HFFc6 (cell line): ENCODE results near the gene SYT7. TPM values are rescaled to one million over a fixed set of nuclear protein-coding genes. Genes with fewer than 3 reads are reported as not detected.

Experiments used
- DNase-seq: peaks from one replicate; pipeline ENCODE4 v3.0.0-alpha.2; 2018
- H3K27ac Mint-ChIP-seq: 2 replicates; pipeline ENCODE4 v1.8.0; 2020; ENCODE audit warnings: mild to moderate bottlenecking, mixed read lengths
- H3K27me3 Mint-ChIP-seq: 2 replicates; pipeline ENCODE4 v1.8.0; 2021; ENCODE audit warnings: mild to moderate bottlenecking, moderate library complexity, mixed read lengths; ENCODE audit not compliant: insufficient read depth
- H3K36me3 Mint-ChIP-seq: 2 replicates; pipeline ENCODE4 v1.8.0; 2021; ENCODE audit warnings: low read depth, mixed read lengths
- H3K4me1 Mint-ChIP-seq: 2 replicates; pipeline ENCODE4 v1.8.0; 2020; ENCODE audit warnings: low read depth, mixed read lengths
- H3K4me3 Mint-ChIP-seq: 2 replicates; pipeline ENCODE4 v1.8.0; 2020; ENCODE audit warnings: mild to moderate bottlenecking, moderate library complexity, mixed read lengths
- H3K9me3 Mint-ChIP-seq: 2 replicates; pipeline ENCODE4 v1.8.0; 2020; ENCODE audit warnings: mild to moderate bottlenecking, mixed read lengths
- total RNA-seq, 6 experiments: library from RNA; stranded (reverse); fragmentation: NEBNext Ultra II Directional; extraction: Animal tissue kit (Norgen Biotek cat#: 25700); gene quantifications; 2 replicates in 1 of 6; 3 replicates in 5 of 6; pipeline ENCODE4 v1.2.3, GENCODE V29; 2021
- TF ChIP-seq, protein P1 (sequence below): fragments of 200-600 bp; sonication (generic); IDR thresholded peaks from 2 replicates; pipeline ENCODE4 v1.5.0; 2021; ENCODE audit warnings: antibody characterized with exemption, mild to moderate bottlenecking

Gene SYT7
- total RNA-seq, 6 experiments from 2014 or later, result 0.05 to 0.21 (median 0.11) TPM; not detected in 3

GRCh38 chr11:61598374-61598773 lies 17.5 kb upstream of the SYT7 start:
- H3K36me3 Mint-ChIP-seq, result no peaks in the 10 kb centered on the region
- peaks cover 45% of the 10 kb centered on the region for H3K27me3 Mint-ChIP-seq

GRCh38 chr11:61596990-61597389 lies 16.1 kb upstream of the SYT7 start:
- H3K27me3 Mint-ChIP-seq, result peaks cover 52% of the 10 kb centered on the region
- DNase-seq, result no peak

More at GRCh38 chr11:61598374-61598773, 17.5 kb upstream of the SYT7 start:
- no peaks in the 10 kb centered on the region for H3K9me3 Mint-ChIP-seq
- no peak overlapping the region for H3K27ac Mint-ChIP-seq
- no peak for DNase-seq
- TF ChIP-seq, protein P1, sequence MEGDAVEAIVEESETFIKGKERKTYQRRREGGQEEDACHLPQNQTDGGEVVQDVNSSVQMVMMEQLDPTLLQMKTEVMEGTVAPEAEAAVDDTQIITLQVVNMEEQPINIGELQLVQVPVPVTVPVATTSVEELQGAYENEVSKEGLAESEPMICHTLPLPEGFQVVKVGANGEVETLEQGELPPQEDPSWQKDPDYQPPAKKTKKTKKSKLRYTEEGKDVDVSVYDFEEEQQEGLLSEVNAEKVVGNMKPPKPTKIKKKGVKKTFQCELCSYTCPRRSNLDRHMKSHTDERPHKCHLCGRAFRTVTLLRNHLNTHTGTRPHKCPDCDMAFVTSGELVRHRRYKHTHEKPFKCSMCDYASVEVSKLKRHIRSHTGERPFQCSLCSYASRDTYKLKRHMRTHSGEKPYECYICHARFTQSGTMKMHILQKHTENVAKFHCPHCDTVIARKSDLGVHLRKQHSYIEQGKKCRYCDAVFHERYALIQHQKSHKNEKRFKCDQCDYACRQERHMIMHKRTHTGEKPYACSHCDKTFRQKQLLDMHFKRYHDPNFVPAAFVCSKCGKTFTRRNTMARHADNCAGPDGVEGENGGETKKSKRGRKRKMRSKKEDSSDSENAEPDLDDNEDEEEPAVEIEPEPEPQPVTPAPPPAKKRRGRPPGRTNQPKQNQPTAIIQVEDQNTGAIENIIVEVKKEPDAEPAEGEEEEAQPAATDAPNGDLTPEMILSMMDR, result no peak
- no peak overlapping the region for H3K4me3 Mint-ChIP-seq
- H3K4me1 Mint-ChIP-seq, result peaks cover 21% of the 10 kb centered on the region

DNA sequence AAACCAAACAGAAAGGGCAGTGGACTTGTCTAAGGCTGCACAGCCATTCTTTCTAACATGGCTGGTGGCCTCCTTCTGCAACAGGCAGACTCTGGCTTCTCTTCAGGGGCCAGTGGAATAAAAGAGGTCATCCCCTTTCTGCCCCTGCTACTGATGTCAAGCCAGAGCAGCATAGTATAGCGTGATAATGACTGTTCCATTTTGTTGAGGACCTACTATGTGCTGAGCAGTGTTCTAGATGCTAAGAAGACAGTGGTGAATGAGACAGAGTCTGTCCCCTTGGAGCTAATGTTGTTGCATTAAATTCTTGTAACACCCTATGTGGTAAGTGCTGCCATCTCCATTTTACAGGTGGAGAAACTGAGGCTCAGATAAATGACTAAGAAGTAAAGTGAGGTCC lies 15.7 kb upstream of the SYT7 start:
- no peak overlapping the region for H3K4me3 Mint-ChIP-seq
- peaks cover 53% of the 10 kb centered on the region for H3K27me3 Mint-ChIP-seq
- no peak overlapping the region for H3K27ac Mint-ChIP-seq
- no peaks in the 10 kb centered on the region for H3K9me3 Mint-ChIP-seq
- no peak for DNase-seq
- H3K36me3 Mint-ChIP-seq, result no peaks in the 10 kb centered on the region
- peaks cover 11% of the 10 kb centered on the region; the same call in 1 of the 2 replicates for H3K4me1 Mint-ChIP-seq
- TF ChIP-seq, protein P1, result no peak

More at GRCh38 chr11:61596990-61597389, 16.1 kb upstream of the SYT7 start:
- H3K9me3 Mint-ChIP-seq, result no peaks in the 10 kb centered on the region
- peaks cover 11% of the 10 kb centered on the region; the same call in 1 of the 2 replicates for H3K4me1 Mint-ChIP-seq
- H3K36me3 Mint-ChIP-seq, result no peaks in the 10 kb centered on the region
- H3K4me3 Mint-ChIP-seq, result no peak overlapping the region
- TF ChIP-seq, protein P1, result no peak
- H3K27ac Mint-ChIP-seq, result no peak overlapping the region

DNA sequence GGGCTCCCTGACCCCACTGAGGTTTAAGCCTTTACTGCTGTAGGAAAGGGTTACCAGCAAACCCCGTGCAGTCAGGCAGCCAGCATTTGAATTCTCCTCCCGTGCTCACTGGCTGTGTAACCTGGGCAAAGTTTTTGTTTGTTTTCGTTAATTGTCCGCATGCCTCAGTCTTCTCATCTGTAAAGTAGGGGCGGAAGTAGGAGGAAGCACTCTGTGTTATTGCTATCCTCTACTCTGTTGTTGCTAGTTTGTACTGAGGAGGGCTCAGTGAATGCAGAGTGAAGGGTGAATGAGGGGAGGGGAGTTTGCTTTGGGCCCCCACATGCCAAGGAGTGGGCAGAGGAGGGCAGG lies 14.0 kb upstream of the SYT7 start:
- H3K36me3 Mint-ChIP-seq, result no peaks in the 10 kb centered on the region
- no peak overlapping the region for H3K4me3 Mint-ChIP-seq
- H3K27ac Mint-ChIP-seq, result no peak overlapping the region
- no peak for DNase-seq
- peaks cover 57% of the 10 kb centered on the region for H3K27me3 Mint-ChIP-seq
- peaks cover 11% of the 10 kb centered on the region; the same call in 1 of the 2 replicates for H3K4me1 Mint-ChIP-seq
- TF ChIP-seq, protein P1, result no peak
- H3K9me3 Mint-ChIP-seq, result no peaks in the 10 kb centered on the region

- DNase-seq, result no peak
- H3K9me3 Mint-ChIP-seq, result no peaks in the 10 kb centered on the region
- no peak overlapping the region for H3K27ac Mint-ChIP-seq
- H3K4me1 Mint-ChIP-seq, result peaks cover 6% of the 10 kb centered on the region
- TF ChIP-seq, protein P1, result no peak
- no peaks in the 10 kb centered on the region for H3K36me3 Mint-ChIP-seq
- no peak overlapping the region for H3K4me3 Mint-ChIP-seq
- peaks cover 54% of the 10 kb centered on the region for H3K27me3 Mint-ChIP-seq
Measured at GRCh38 chr11:61593151-61593550, 12.3 kb upstream of the SYT7 start.

- Mint-ChIP-seq H3K9me3 (no peaks in the 10 kb centered on the region), H3K27me3 (peaks cover 55% of the 10 kb centered on the region)
Measured at GRCh38 chr11:61592176-61592575, 11.3 kb upstream of the SYT7 start.

More at GRCh38 chr11:61592176-61592575, 11.3 kb upstream of the SYT7 start:
- DNase-seq, result no peak
- peaks cover 6% of the 10 kb centered on the region for H3K4me1 Mint-ChIP-seq
- H3K4me3 Mint-ChIP-seq, result no peak overlapping the region
- H3K27ac Mint-ChIP-seq, result no peak overlapping the region
- TF ChIP-seq, protein P1, result no peak
- H3K36me3 Mint-ChIP-seq, result no peaks in the 10 kb centered on the region
